ENCODE data around the gene POU3F2.

POU3F2 gene

GRCh38 chr6:98831057-98831958, 3.1 kb upstream of the POU3F2 start:
- no peak for DNase-seq

- no peak for DNase-seq
Measured at GRCh38 chr6:98831959-98832283, 2.5 kb upstream of the POU3F2 start.

- DNase-seq = peak; percentile 46
Measured at GRCh38 chr6:98832284-98833056, 1.9 kb upstream of the POU3F2 start.

GRCh38 chr6:98833057-98833306, 1.4 kb upstream of the POU3F2 start:
- peak; percentile 24 for DNase-seq

- no peak for DNase-seq
Measured at GRCh38 chr6:98833307-98834059, 891 bp upstream of the POU3F2 start.

GRCh38 chr6:98835149-98836024, 1.0 kb downstream of the POU3F2 start:
- no peak for DNase-seq

- DNase-seq = no peak
Measured at GRCh38 chr6:98836025-98836961, 1.9 kb downstream of the POU3F2 start.

- DNase-seq = no peak
Measured at GRCh38 chr6:98836962-98837944, 2.9 kb downstream of the POU3F2 start.

GRCh38 chr6:98838032-98838431, 3.7 kb downstream of the POU3F2 start:
- DNase-seq = no peak

GRCh38 chr6:98838975-98839374, 4.6 kb downstream of the POU3F2 start:
- no peak for DNase-seq

- no peak for DNase-seq
Measured at GRCh38 chr6:98839781-98840361, 5.5 kb downstream of the POU3F2 start.

GRCh38 chr6:98840385-98840784, 6.0 kb downstream of the POU3F2 start:
- DNase-seq = no peak

GRCh38 chr6:98840996-98841513, 6.7 kb downstream of the POU3F2 start:
- no peak for DNase-seq

- DNase-seq = no peak
Measured at GRCh38 chr6:98841621-98842341, 7.4 kb downstream of the POU3F2 start.

- DNase-seq = no peak
Measured at GRCh38 chr6:98842342-98843180, 8.2 kb downstream of the POU3F2 start.

GRCh38 chr6:98843271-98844243, 9.2 kb downstream of the POU3F2 start:
- no peak for DNase-seq

All from kidney glomerular epithelial cell (primary cell).